ENCODE data around the gene MYO18A.

The MYO18A gene

DNA sequence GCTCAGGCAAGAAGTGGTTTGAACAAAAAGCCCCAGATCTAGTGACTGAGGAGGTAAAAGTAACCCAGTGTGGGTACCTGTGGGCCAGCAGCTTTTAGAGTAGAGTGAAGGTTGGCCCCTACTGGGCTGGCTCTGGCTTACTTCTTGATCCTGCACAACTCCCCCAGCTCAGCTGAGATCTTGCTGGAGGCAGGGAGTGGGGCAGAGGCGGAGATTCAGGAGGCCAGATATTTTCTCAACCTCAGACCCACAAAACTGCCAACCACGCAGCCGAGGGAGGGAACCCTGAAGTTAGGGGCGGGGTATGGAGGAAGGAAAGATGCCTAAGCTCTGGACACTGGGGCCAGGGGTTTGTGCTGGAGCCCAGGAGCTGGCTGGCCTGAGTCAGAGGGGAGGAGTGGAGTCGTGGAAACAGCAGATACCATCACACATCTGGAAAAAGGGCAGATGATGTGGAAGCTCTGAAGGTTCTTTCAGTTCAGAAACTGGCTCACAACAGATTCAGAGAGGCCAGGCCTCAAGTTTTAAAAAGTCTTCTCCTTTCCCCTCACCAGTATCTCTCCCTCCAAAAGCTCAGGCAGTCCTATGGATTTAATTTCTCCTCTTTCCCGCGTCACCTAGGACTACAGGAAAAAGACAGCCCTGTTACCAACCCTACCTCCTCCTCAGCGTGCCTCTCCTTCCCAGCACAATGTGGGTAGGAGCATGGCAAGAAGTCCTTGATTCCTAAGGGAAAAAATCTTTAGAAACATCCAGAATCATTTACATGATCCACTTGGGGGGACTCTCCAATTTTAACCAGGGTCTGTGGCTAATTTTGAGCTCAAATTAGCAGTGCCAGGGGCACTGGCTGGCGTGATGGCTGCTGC is 48.1 kb downstream of the MYO18A start:
- Histone ChIP-seq H3K9ac (ENCODE audit: low read length) (peak overlapping the region; percentile 91), H3K9me3 (ENCODE audit: control insufficient read depth, low read length) (no peaks in the 10 kb centered on the region), H2BK120ac (ENCODE audit: low read depth, low read length) (no peak overlapping the region), H3K27me3 (ENCODE audit: control insufficient read depth in 1 of 2, insufficient read depth in 1 of 2, low read length in 2 of 2) (no peaks in the 10 kb centered on the region), H2BK15ac (ENCODE audit: low read depth, poor library complexity, severe bottlenecking) (no peak overlapping the region), H2AK5ac (ENCODE audit: low read length, severe bottlenecking) (peak overlapping the region; percentile 46), H3K79me1 (replicated peaks; ENCODE audit: low read length, poor library complexity, severe bottlenecking) (peaks cover 32% of the 10 kb centered on the region), H3K18ac (ENCODE audit: low read depth in 1 of 2, low read length in 2 of 2) (peak overlapping the region; percentile 61 to 93), H3K4me2 (ENCODE audit: low read length, poor library complexity, severe bottlenecking) (no peak overlapping the region), H4K91ac (ENCODE audit: low read length) (no peak overlapping the region), H3K4ac (ENCODE audit: low read depth in 1 of 2, low read length in 2 of 2) (peak overlapping the region; percentile 38 to 84), H2BK12ac (ENCODE audit: low read length in 2 of 2) (peak overlapping the region; percentile 76 to 97), H3K23ac (ENCODE audit: low read length in 2 of 2) (peak overlapping the region in 1 of 2 experiments; percentile 78), H4K8ac (ENCODE audit: low read length) (peak overlapping the region; percentile 24), H2AFZ (ENCODE audit: low read depth, low read length) (no peak overlapping the region), H2BK5ac (ENCODE audit: low read depth, low read length, poor library complexity, severe bottlenecking) (no peak overlapping the region), H3K14ac (ENCODE audit: low read length in 2 of 2) (no peak overlapping the region), H3K4me1 (ENCODE audit: control insufficient read depth, insufficient read depth, low read depth, low read length) (peaks cover 32% of the 10 kb centered on the region), H3K27ac (ENCODE audit: low read length, poor library complexity, severe bottlenecking) (peak overlapping the region; percentile 70), H3K36me3 (ENCODE audit: control insufficient read depth in 1 of 2, insufficient read depth in 2 of 2, low read depth in 1 of 2, low read length in 2 of 2) (peaks cover 20 to 21% of the 10 kb centered on the region in 2 experiments), H3K4me3 (ENCODE audit: insufficient read depth in 1 of 2, low read depth in 1 of 2, low read length in 2 of 2) (peak overlapping the region in 1 of 2 experiments; percentile 45)
- DNase-seq = peak; percentile 90
- WGBS = 43% methylated on average over 6 of the region's 9 CpGs

DNA sequence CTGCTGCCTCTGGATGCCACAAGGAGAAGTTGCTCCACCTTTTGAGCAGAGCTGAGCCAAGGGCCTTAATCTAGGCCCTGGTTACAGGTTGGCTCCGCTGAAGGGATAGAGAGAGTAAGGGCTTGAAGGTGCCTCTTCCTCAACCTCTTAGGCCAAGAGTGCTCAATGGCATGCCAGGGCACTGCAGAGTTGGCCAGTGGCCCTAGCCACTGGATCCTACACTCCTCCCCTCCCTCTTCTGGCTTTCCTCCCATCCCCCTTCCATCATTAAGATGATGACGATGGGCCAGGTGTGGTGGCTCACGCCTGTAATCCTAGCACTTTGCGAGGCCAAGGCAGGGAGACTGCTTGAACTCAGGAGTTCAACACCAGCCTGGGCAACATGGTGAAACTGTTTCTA is 50.5 kb downstream of the MYO18A start:
- no peak overlapping the region for H3K23ac ChIP-seq (ENCODE audit: low read length in 2 of 2)
- no peak overlapping the region for H3K4me3 ChIP-seq (ENCODE audit: insufficient read depth in 1 of 2, low read depth in 1 of 2, low read length in 2 of 2)
- H2BK12ac ChIP-seq (ENCODE audit: low read length in 2 of 2) = no peak overlapping the region
- no peak overlapping the region for H4K8ac ChIP-seq (ENCODE audit: low read length)
- 99% methylated on average over 4 of the region's 4 CpGs for WGBS
- H3K36me3 ChIP-seq (ENCODE audit: control insufficient read depth in 1 of 2, insufficient read depth in 2 of 2, low read depth in 1 of 2, low read length in 2 of 2) = peaks cover 16 to 18% of the 10 kb centered on the region in 2 experiments
- H3K4me1 ChIP-seq (ENCODE audit: control insufficient read depth, insufficient read depth, low read depth, low read length) = peaks cover 36% of the 10 kb centered on the region
- peaks cover 43% of the 10 kb centered on the region for H3K79me1 ChIP-seq (replicated peaks; ENCODE audit: low read length, poor library complexity, severe bottlenecking)
- no peak overlapping the region for H2BK120ac ChIP-seq (ENCODE audit: low read depth, low read length)
- no peak overlapping the region for H2AFZ ChIP-seq (ENCODE audit: low read depth, low read length)
- H3K9ac ChIP-seq (ENCODE audit: low read length) = no peak overlapping the region
- DNase-seq = no peak
- H3K18ac ChIP-seq (ENCODE audit: low read depth in 1 of 2, low read length in 2 of 2) = no peak overlapping the region
- no peak overlapping the region for H3K4me2 ChIP-seq (ENCODE audit: low read length, poor library complexity, severe bottlenecking)
- H3K14ac ChIP-seq (ENCODE audit: low read length in 2 of 2) = no peak overlapping the region
- H2BK15ac ChIP-seq (ENCODE audit: low read depth, poor library complexity, severe bottlenecking) = no peak overlapping the region
- H3K4ac ChIP-seq (ENCODE audit: low read depth in 1 of 2, low read length in 2 of 2) = no peak overlapping the region
- no peaks in the 10 kb centered on the region for H3K9me3 ChIP-seq (ENCODE audit: control insufficient read depth, low read length)
- H2BK5ac ChIP-seq (ENCODE audit: low read depth, low read length, poor library complexity, severe bottlenecking) = no peak overlapping the region
- no peak overlapping the region for H3K27ac ChIP-seq (ENCODE audit: low read length, poor library complexity, severe bottlenecking)
- no peak overlapping the region for H4K91ac ChIP-seq (ENCODE audit: low read length)
- H3K27me3 ChIP-seq (ENCODE audit: control insufficient read depth in 1 of 2, insufficient read depth in 1 of 2, low read length in 2 of 2) = no peaks in the 10 kb centered on the region
- H2AK5ac ChIP-seq (ENCODE audit: low read length, severe bottlenecking) = no peak overlapping the region

DNA sequence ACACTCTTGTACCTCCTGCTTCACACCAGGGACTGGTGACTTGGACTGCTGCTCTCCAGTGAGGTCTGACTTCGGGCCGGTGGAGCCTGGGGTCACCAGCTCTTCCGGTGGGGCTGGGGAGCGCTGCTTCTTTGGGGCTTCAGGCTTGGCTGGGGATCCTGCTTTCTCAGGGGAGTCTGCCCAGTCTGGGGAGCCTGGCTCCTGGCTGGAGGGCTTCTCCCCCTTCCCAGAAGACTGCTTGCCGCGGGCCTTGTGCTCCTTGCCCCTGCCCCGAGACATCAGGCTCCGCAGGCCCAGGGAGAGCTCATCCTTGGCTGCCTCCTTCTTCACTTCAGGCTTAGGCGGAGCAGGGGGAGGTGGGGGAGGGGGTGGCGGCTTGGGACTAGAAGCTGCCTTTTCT is 52.4 kb downstream of the MYO18A start:
- Histone ChIP-seq H3K4me3 (ENCODE audit: insufficient read depth in 1 of 2, low read depth in 1 of 2, low read length in 2 of 2) (no peak overlapping the region), H2AK5ac (ENCODE audit: low read length, severe bottlenecking) (no peak overlapping the region), H3K9me3 (ENCODE audit: control insufficient read depth, low read length) (no peaks in the 10 kb centered on the region), H2AFZ (ENCODE audit: low read depth, low read length) (no peak overlapping the region), H2BK15ac (ENCODE audit: low read depth, poor library complexity, severe bottlenecking) (no peak overlapping the region), H3K9ac (ENCODE audit: low read length) (no peak overlapping the region), H3K18ac (ENCODE audit: low read depth in 1 of 2, low read length in 2 of 2) (peak overlapping the region in 1 of 2 experiments; percentile 11), H3K27ac (ENCODE audit: low read length, poor library complexity, severe bottlenecking) (no peak overlapping the region), H3K79me1 (replicated peaks; ENCODE audit: low read length, poor library complexity, severe bottlenecking) (peaks cover 52% of the 10 kb centered on the region), H2BK12ac (ENCODE audit: low read length in 2 of 2) (no peak overlapping the region), H4K91ac (ENCODE audit: low read length) (no peak overlapping the region), H2BK5ac (ENCODE audit: low read depth, low read length, poor library complexity, severe bottlenecking) (no peak overlapping the region), H2BK120ac (ENCODE audit: low read depth, low read length) (no peak overlapping the region), H3K4me1 (ENCODE audit: control insufficient read depth, insufficient read depth, low read depth, low read length) (peaks cover 32% of the 10 kb centered on the region), H3K23ac (ENCODE audit: low read length in 2 of 2) (no peak overlapping the region), H3K4ac (ENCODE audit: low read depth in 1 of 2, low read length in 2 of 2) (no peak overlapping the region), H3K36me3 (ENCODE audit: control insufficient read depth in 1 of 2, insufficient read depth in 2 of 2, low read depth in 1 of 2, low read length in 2 of 2) (peaks cover 19 to 21% of the 10 kb centered on the region in 2 experiments), H3K14ac (ENCODE audit: low read length in 2 of 2) (no peak overlapping the region), H3K4me2 (ENCODE audit: low read length, poor library complexity, severe bottlenecking) (no peak overlapping the region), H4K8ac (ENCODE audit: low read length) (no peak overlapping the region), H3K27me3 (ENCODE audit: control insufficient read depth in 1 of 2, insufficient read depth in 1 of 2, low read length in 2 of 2) (no peaks in the 10 kb centered on the region)
- no peak for DNase-seq
- WGBS = 95% methylated on average over 4 of the region's 10 CpGs

DNA sequence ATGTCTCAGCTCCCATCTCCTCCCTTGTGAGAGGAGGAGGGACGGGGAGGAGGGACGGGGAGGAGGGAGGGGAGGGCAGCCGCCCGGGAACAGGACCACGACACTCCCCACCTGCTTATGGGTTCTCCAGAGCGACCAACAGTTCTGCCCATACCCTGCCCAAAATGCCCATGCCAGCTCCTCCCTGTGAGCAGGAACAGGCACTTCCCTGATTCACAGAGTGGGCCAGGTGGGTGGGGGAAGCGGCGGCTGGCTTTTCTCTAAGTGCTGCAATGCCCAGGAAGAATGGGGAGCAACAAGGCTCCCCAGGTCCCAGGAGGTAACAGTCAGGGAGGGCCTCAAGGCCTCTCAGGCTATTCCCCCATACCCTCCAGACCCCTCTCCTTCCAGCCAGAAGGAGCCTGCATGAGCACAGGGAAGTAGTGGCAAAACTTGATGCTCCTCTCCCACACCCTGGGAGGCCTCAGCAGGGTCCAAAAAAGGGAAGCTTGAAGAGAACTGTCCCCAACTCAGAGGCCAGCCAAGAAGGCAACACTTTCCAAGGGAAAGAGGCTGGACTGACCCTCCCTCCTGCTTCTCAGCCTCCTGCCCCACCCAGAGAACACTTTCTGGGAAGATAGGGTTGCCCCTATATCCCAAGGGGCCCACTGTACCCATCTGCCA is 53.8 kb downstream of the MYO18A start:
- WGBS = 91% methylated on average over 3 of the region's 8 CpGs
- no peak overlapping the region for H3K14ac ChIP-seq (ENCODE audit: low read length in 2 of 2)
- H3K4me2 ChIP-seq (ENCODE audit: low read length, poor library complexity, severe bottlenecking) = no peak overlapping the region
- no peak overlapping the region for H3K27ac ChIP-seq (ENCODE audit: low read length, poor library complexity, severe bottlenecking)
- DNase-seq = no peak
- no peak overlapping the region for H4K8ac ChIP-seq (ENCODE audit: low read length)
- peaks cover 62% of the 10 kb centered on the region for H3K79me1 ChIP-seq (replicated peaks; ENCODE audit: low read length, poor library complexity, severe bottlenecking)
- no peaks in the 10 kb centered on the region for H3K9me3 ChIP-seq (ENCODE audit: control insufficient read depth, low read length)
- no peak overlapping the region for H3K4ac ChIP-seq (ENCODE audit: low read depth in 1 of 2, low read length in 2 of 2)
- H3K18ac ChIP-seq (ENCODE audit: low read depth in 1 of 2, low read length in 2 of 2) = no peak overlapping the region
- peaks cover 19% of the 10 kb centered on the region for H3K4me1 ChIP-seq (ENCODE audit: control insufficient read depth, insufficient read depth, low read depth, low read length)
- no peak overlapping the region for H3K23ac ChIP-seq (ENCODE audit: low read length in 2 of 2)
- H2BK120ac ChIP-seq (ENCODE audit: low read depth, low read length) = no peak overlapping the region
- peaks cover 29 to 35% of the 10 kb centered on the region in 2 experiments for H3K36me3 ChIP-seq (ENCODE audit: control insufficient read depth in 1 of 2, insufficient read depth in 2 of 2, low read depth in 1 of 2, low read length in 2 of 2)
- no peak overlapping the region for H2BK12ac ChIP-seq (ENCODE audit: low read length in 2 of 2)
- H2AFZ ChIP-seq (ENCODE audit: low read depth, low read length) = no peak overlapping the region
- no peak overlapping the region for H3K9ac ChIP-seq (ENCODE audit: low read length)
- no peak overlapping the region for H4K91ac ChIP-seq (ENCODE audit: low read length)
- H3K27me3 ChIP-seq (ENCODE audit: control insufficient read depth in 1 of 2, insufficient read depth in 1 of 2, low read length in 2 of 2) = no peaks in the 10 kb centered on the region
- H2BK5ac ChIP-seq (ENCODE audit: low read depth, low read length, poor library complexity, severe bottlenecking) = no peak overlapping the region
- no peak overlapping the region for H2BK15ac ChIP-seq (ENCODE audit: low read depth, poor library complexity, severe bottlenecking)
- H3K4me3 ChIP-seq (ENCODE audit: insufficient read depth in 1 of 2, low read depth in 1 of 2, low read length in 2 of 2) = no peak overlapping the region
- H2AK5ac ChIP-seq (ENCODE audit: low read length, severe bottlenecking) = no peak overlapping the region

Measured in mesenchymal stem cell (in vitro differentiated cells and primary cell).